Measurements from ENCODE around the gene NAPEPLD.
"Not testable (repeated sequence)": the region's sequence is repeated elsewhere in the genome, so short reads cannot be mapped to it uniquely, and the experiment has no call there.

GRCh38 chr7:103106703-103107070 is 42.2 kb downstream of the NAPEPLD start:
- TF ChIP-seq ZFP3 (CRISPR knock-in tag; IDR thresholded peaks at IDR 0.05); ARNTL (CRISPR knock-in tag; IDR thresholded peaks at IDR 0.05; ENCODE audit: borderline replicate concordance, low read depth); PATZ1 (CRISPR knock-in tag; IDR thresholded peaks at IDR 0.05; ENCODE audit: borderline replicate concordance); RARB (CRISPR knock-in tag; IDR thresholded peaks at IDR 0.05); BACH2 (CRISPR knock-in tag; IDR thresholded peaks at IDR 0.05; ENCODE audit: borderline replicate concordance); ZNF70 (CRISPR knock-in tag; IDR thresholded peaks at IDR 0.05); TOX (CRISPR knock-in tag; IDR thresholded peaks at IDR 0.05; ENCODE audit: borderline replicate concordance); GLIS3 (CRISPR knock-in tag; IDR thresholded peaks at IDR 0.05): not testable (repeated sequence)
- TF ChIP-seq, protein P1, sequence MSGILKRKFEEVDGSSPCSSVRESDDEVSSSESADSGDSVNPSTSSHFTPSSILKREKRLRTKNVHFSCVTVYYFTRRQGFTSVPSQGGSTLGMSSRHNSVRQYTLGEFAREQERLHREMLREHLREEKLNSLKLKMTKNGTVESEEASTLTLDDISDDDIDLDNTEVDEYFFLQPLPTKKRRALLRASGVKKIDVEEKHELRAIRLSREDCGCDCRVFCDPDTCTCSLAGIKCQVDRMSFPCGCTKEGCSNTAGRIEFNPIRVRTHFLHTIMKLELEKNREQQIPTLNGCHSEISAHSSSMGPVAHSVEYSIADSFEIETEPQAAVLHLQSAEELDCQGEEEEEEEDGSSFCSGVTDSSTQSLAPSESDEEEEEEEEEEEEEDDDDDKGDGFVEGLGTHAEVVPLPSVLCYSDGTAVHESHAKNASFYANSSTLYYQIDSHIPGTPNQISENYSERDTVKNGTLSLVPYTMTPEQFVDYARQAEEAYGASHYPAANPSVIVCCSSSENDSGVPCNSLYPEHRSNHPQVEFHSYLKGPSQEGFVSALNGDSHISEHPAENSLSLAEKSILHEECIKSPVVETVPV (CRISPR knock-in tag; IDR thresholded peaks at IDR 0.05), result not testable (repeated sequence)
